Adrenal gland (tissue), 12 donors: ENCODE measurements around the gene KIR2DL3. TPM values are rescaled to one million over a fixed set of nuclear protein-coding genes. Genes with fewer than 3 reads are reported as not detected.
"Not testable (repeated sequence)": the region's sequence is repeated elsewhere in the genome, so short reads cannot be mapped to it uniquely, and the experiment has no call there.

Source experiments
- DNase-seq, 7 donors: peaks; one replicate each; pipeline ENCODE4 v3.0.0-alpha.2; 2019 to 2020
- H3K27ac ChIP-seq, 5 donors: fragments of 200-600 bp; sonication (generic) in 4 of 5; 1 replicate in 3 of 5; 2 replicates in 2 of 5; pipeline versions ENCODE4 v1.5.1 to v1.8.0; 2016 to 2020; ENCODE audit warnings: mild to moderate bottlenecking in 1 of 5
- H3K27me3 ChIP-seq: fragments of 200-600 bp; 2 replicates; pipeline ENCODE4 v1.8.0; 2021
- H3K36me3 ChIP-seq, 2 donors: fragments of 200-600 bp; replicated peaks in 1 of 2; 1 replicate in 1 of 2; 2 replicates in 1 of 2; pipeline versions ENCODE4 v1.5.1 to v1.8.0; 2018 to 2022
- H3K4me1 ChIP-seq, 2 donors: fragments of 200-600 bp; replicated peaks in 1 of 2; 1 replicate in 1 of 2; 2 replicates in 1 of 2; pipeline versions ENCODE4 v1.5.1 to v1.8.0; 2018 to 2021
- H3K4me3 ChIP-seq, 4 donors: fragments of 200-600 bp; sonication (generic) in 3 of 4; one replicate each; pipeline ENCODE4 v1.5.1; 2016 to 2018
- H3K9me3 ChIP-seq, 3 donors: fragments of 200-600 bp; sonication (generic) in 1 of 3; replicated peaks in 1 of 3; 1 replicate in 2 of 3; 2 replicates in 1 of 3; pipeline versions ENCODE4 v1.5.1 to v1.8.0; 2016 to 2021
- POLR2A ChIP-seq, 2 donors: fragments of 450-650 bp; IDR thresholded peaks; one replicate each; pipeline ENCODE4 v1.6.1; 2017; ENCODE audit warnings: antibody characterized with exemption in 2 of 2, mild to moderate bottlenecking in 2 of 2, moderate library complexity in 1 of 2
- WGBS, 4 donors: extraction: QIAGEN DNeasy Blood & Tissue Kit in 2 of 4; methylation state at CpG; one replicate each; pipeline versions ENCODE4 v1.1.5 to v1.1.7; 2013 to 2017; 5-methylcytosine and 5-hydroxymethylcytosine counted together
- intact Hi-C, 2 donors: fragments of 100-400 bp; cut with DNase I; formaldehyde crosslinking; loops; one replicate each; pipeline versions ENCODE4 v1.14.1 to v1.15.0; 2022 to 2023
- polyA plus RNA-seq, 3 donors: library from polyadenylated mRNA; stranded (reverse); fragments of 200-250 nt in 2 of 3; fragments of 350-450 nt in 1 of 3; fragmentation: Illumina TruSeq in 1 of 3; extraction: RNeasy Lipid Tissue Mini Kit (QIAGEN cat#74804) in 1 of 3; gene quantifications; one replicate each; pipeline ENCODE4 v1.2.3, GENCODE V29; 2013 to 2014
- total RNA-seq, 9 donors: library from RNA; depleted of rRNA in 4 of 9; stranded (reverse); fragments of >200 nt in 4 of 9; fragments of 120-200 nt in 1 of 9; fragmentation: NEBNext Ultra II Directional in 1 of 9; extraction: Animal tissue kit (Norgen Biotek cat#: 25700) in 1 of 9; gene quantifications; one replicate each; pipeline versions ENCODE4 v1.1.0 to v1.2.4, GENCODE V29; 2013 to 2023
- TF ChIP-seq, protein P1 (sequence below), 6 experiments: fragments of 450-650 bp in 4 of 6; fragments of 200-600 bp in 2 of 6; sonication (generic) in 1 of 6; IDR thresholded peaks; 1 replicate in 5 of 6; 2 replicates in 1 of 6; pipeline versions ENCODE4 v1.5.1 to v1.8.0; 2016 to 2021; ENCODE audit warnings: antibody characterized with exemption in 6 of 6, mild to moderate bottlenecking in 2 of 6, moderate library complexity in 1 of 6
- donor health status: healthy with polysubstance abuse.
- donor health status: Bipolar disorder and iron deficiency.
- donor health status: DM: yes; HTN: yes; CAD: no.
- donor health status: DM: no; HTN: no; CAD: no.
- donor health status: DM: no; HTN: no; CAD: no.
- donor health status: DM: yes; HTN: yes; CAD: no.

KIR2DL3 gene
- total and polyA plus RNA-seq, 12 donors: 0.24 to 0.28 TPM; not detected in 10

DNA sequence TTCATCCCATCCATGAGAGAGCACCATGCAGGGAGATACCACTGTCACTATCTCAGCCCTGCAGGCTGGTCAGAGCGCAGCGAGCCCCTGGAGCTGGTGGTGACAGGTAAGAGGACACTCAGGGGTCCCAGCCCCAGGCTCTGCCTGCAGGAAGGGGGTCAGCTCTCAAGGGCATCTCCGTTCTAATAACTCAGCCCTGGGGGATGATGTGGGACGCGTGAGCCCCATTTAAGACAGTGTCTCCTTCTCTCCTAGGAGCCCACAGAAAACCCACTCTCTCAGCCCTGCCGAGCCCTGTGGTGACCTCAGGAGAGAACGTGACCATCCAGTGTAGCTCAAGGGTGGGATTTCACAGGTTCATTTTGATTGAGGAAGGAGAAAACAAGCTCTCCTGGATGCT, 29.5 kb upstream of the KIR2DL3 start:
- H3K27me3 ChIP-seq: no peaks in the 10 kb centered on the region
- no peak for TF ChIP-seq POLR2A (IDR thresholded peaks at IDR 0.05)
- TF ChIP-seq, protein P1, sequence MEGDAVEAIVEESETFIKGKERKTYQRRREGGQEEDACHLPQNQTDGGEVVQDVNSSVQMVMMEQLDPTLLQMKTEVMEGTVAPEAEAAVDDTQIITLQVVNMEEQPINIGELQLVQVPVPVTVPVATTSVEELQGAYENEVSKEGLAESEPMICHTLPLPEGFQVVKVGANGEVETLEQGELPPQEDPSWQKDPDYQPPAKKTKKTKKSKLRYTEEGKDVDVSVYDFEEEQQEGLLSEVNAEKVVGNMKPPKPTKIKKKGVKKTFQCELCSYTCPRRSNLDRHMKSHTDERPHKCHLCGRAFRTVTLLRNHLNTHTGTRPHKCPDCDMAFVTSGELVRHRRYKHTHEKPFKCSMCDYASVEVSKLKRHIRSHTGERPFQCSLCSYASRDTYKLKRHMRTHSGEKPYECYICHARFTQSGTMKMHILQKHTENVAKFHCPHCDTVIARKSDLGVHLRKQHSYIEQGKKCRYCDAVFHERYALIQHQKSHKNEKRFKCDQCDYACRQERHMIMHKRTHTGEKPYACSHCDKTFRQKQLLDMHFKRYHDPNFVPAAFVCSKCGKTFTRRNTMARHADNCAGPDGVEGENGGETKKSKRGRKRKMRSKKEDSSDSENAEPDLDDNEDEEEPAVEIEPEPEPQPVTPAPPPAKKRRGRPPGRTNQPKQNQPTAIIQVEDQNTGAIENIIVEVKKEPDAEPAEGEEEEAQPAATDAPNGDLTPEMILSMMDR (IDR thresholded peaks at IDR 0.05): no peak
- no peak for DNase-seq
- no peak overlapping the region for H3K27ac ChIP-seq
- H3K36me3 ChIP-seq: no peaks in the 10 kb centered on the region
- H3K4me1 ChIP-seq: no peaks in the 10 kb centered on the region
- 80 to 91% (median 84%) methylated on average over 4 to 7 of the region's 7 CpGs for WGBS, 4 donors
- H3K9me3 ChIP-seq: no peaks in the 10 kb centered on the region
- intact Hi-C loops: no loop called here
- no peak overlapping the region for H3K4me3 ChIP-seq

- WGBS, 4 donors: 53 to 73% (median 68%) methylated on average over 11 to 18 of the region's 18 CpGs
- no peaks in the 10 kb centered on the region for H3K4me1 ChIP-seq
- intact Hi-C loops: no loop called here
- H3K27ac ChIP-seq: no peak overlapping the region
- TF ChIP-seq, protein P1 (IDR thresholded peaks at IDR 0.05): no peak
- no peak for TF ChIP-seq POLR2A (IDR thresholded peaks at IDR 0.05)
- no peak for DNase-seq
- H3K4me3 ChIP-seq: no peak overlapping the region
- H3K27me3 ChIP-seq: no peaks in the 10 kb centered on the region
- no peaks in the 10 kb centered on the region for H3K9me3 ChIP-seq
- no peaks in the 10 kb centered on the region for H3K36me3 ChIP-seq
Measured at GRCh38 chr19:54709212-54709948, 28.9 kb upstream of the KIR2DL3 start.

- intact Hi-C loops, H3K9me3 ChIP-seq, DNase-seq, H3K4me1 ChIP-seq, H3K27me3 ChIP-seq, H3K36me3 ChIP-seq, H3K27ac ChIP-seq, H3K4me3 ChIP-seq: not testable (repeated sequence)
- WGBS, 4 donors: 57 to 73% (median 60%) methylated on average over 2 to 11 of the region's 13 CpGs
Measured at GRCh38 chr19:54709956-54710355, 28.4 kb upstream of the KIR2DL3 start.

DNA sequence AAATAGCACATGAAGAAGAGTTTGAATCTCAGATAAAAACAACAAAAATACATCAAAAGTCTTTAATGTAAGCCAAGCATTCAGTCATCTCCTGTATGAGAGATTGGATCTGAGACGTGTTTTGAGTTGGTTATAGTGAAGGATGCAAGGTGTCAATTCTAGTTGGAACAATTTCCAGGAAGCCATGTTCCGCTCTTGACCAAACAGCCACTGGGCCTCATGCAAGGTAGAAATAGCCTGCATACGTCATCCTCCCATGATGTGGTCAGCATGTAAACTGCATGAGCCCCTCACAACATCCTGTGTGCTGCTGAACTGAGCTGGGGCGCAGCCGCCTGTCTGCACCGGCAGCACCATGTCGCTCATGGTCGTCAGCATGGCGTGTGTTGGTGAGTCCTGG, 14.2 kb upstream of the KIR2DL3 start, which contains the start of gene KIR3DL3:
KIR3DL3 (plus strand) TSS at position 301 of the 400 bp plus-strand sequence; CDS start at position 356, 55 bp downstream.
- H3K27me3 ChIP-seq: no peaks in the 10 kb centered on the region
- TF ChIP-seq, protein P1 (IDR thresholded peaks at IDR 0.05): no peak
- no peak for TF ChIP-seq POLR2A (IDR thresholded peaks at IDR 0.05)
- no peaks in the 10 kb centered on the region for H3K4me1 ChIP-seq
- H3K9me3 ChIP-seq: peaks cover 0 to 17% (median 0%) of the 10 kb centered on the region in 3 donors
- H3K4me3 ChIP-seq: no peak within 1 kb of the TSS
- intact Hi-C loops: no loop called here
- DNase-seq: no peak
- H3K27ac ChIP-seq: no peak within 1 kb of the TSS
- 79 to 90% (median 87%) methylated on average over 9 of the region's 9 CpGs for WGBS, 4 donors
- H3K36me3 ChIP-seq: no peaks in the 10 kb centered on the region

DNA sequence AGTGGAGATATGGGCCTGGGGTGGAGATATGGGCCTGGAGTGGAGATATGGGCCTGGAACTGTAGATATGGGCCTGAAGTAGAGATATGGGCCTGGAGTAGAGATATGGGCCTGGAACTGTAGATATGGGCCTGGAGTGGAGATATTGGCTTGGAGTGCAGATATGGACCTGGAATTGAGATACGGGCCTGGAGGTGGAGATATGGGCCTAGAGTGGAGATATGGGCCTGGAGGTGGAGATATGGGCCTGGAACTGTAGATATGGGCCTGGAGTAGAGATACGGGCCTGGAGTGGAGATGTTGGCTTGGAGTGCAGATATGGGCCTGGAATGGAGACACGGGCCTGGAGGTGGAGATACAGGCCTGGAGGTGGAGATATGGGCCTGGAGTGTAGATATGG, 13.7 kb upstream of the KIR2DL3 start:
- no peak for TF ChIP-seq POLR2A (IDR thresholded peaks at IDR 0.05)
- no peak overlapping the region for H3K27ac ChIP-seq
- DNase-seq: no peak
- H3K9me3 ChIP-seq: peaks cover 0 to 17% (median 0%) of the 10 kb centered on the region in 3 donors
- H3K4me1 ChIP-seq: no peaks in the 10 kb centered on the region
- H3K36me3 ChIP-seq: no peaks in the 10 kb centered on the region
- intact Hi-C loops: no loop called here
- whole genome bisulfite sequencing, 4 donors: 56 to 77% (median 73%) methylated on average over 3 of the region's 3 CpGs
- no peak overlapping the region for H3K4me3 ChIP-seq
- no peaks in the 10 kb centered on the region for H3K27me3 ChIP-seq
